Ishikawa (cell line): ENCODE measurements around the gene STRADA.

Experiments used
- CREB1 ChIP-seq: IDR thresholded peaks from 2 replicates; pipeline ENCODE4 v1.6.1; 2012; ENCODE audit warnings: low read depth
- REST ChIP-seq: IDR thresholded peaks from 2 replicates; pipeline ENCODE4 v1.6.1; 2012; ENCODE audit warnings: low read depth, mild to moderate bottlenecking
- TCF12 ChIP-seq: IDR thresholded peaks from 2 replicates; pipeline ENCODE4 v1.6.1; 2012; ENCODE audit warnings: low read depth
- YY1 ChIP-seq: IDR thresholded peaks from 2 replicates; pipeline ENCODE4 v1.6.1; 2012; ENCODE audit warnings: low read depth

GRCh38 chr17:63786117-63786516, 44.5 kb upstream of the STRADA start:
- no peak for TF ChIP-seq REST
- TF ChIP-seq YY1: no peak
- no peak for TF ChIP-seq CREB1
- no peak for TF ChIP-seq TCF12
